Urothelium cell line (cell line): ENCODE measurements around the gene CLNK.

Experiments used
- DNase-seq: peaks from one replicate; pipeline ENCODE4 v3.0.0; 2011; ENCODE audit warnings: low spot score, mixed read lengths
- FAIRE-seq: peaks from 2 replicates; lab custom pipeline; 2011; peaks lifted over from hg19 to GRCh38; lab: Jason Lieb, UNC

The CLNK gene

DNA sequence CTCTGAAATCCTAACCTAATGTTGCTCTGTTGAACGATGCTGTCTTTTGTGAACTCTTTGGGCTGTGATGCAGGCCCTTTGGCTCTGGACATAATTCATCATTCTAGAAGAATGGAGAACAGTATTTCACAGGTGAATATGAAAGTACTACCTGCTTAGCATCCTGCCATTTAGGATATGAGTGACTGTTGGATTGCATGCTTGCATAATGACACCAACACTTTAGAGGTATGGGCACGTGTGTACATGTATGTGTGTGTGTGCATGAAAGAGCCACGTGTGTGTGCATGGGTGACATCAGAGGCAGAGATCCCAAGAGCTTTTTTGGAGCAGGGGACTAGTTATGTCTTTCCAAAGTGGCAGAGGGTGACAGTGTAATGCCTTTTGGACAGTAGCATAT is 157.1 kb downstream of the CLNK start:
- no peak for DNase-seq
- no peak for FAIRE-seq

DNA sequence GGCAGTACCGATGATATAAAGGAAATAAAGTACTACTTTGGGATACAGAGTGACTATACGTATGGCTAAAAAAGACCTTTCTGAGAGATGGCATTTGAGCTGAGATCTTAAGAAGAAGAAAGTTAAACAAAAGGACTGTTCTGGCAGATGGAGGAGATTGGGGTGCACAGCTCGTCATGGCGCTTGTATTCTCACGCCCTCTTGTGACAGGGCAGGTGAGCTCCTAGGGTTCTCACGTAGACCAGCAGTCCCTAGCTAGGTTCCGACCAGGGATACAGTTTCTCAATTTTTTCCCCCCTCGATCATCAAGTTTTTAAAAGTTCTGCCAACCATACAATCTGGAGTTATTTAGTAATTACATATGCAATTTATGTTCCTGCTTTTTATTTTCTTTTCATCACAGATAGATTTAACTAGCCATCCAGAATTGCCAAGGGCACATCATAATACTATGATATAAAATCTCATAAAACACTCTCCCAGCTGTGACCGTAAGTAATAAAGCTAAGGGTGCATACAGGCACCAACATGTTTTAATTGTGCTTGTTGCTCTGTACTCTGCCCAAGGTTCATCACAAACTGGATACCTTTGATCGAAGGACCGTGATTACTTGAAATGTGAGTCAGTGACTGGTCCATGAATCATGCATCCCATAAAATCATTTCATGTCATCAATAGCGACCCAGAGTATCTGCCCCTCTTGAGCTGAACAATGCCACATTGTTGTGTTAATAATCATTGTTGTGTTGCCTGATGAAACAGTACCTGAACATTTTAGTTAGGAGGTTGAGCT is 157.9 kb downstream of the CLNK start:
- no peak for FAIRE-seq
- peak; percentile 26 for DNase-seq

DNA sequence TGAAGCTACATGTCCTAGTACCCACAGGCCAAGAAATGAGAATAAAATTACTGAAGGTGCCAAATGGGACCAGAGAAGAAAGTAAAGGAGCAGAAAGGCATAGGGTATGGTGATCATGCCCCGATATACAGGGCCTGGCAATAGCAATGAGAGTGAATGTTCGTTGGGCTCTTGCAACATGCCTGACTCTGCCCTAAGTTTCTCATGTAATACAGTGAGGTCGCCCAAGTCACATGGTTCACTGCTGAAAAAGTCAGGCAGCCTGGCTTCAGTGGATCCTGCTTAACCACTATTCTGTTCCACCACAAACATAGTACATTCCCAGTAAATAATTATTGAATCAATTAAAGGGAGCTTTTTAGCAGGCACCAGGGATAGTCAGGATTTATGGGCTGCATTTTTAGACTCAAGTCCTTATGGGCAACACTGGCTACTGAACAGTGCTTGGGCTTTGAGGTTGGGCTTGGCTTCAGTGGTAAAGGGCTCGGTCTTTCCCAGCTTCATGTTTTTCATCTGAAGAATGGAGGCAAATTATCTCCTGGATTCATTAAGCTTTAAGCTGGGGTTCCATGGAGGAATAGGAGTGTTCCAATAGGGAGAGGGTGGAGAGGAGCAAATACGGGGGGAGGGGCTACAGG is 160.3 kb downstream of the CLNK start:
- DNase-seq, result no peak
- no peak for FAIRE-seq

DNA sequence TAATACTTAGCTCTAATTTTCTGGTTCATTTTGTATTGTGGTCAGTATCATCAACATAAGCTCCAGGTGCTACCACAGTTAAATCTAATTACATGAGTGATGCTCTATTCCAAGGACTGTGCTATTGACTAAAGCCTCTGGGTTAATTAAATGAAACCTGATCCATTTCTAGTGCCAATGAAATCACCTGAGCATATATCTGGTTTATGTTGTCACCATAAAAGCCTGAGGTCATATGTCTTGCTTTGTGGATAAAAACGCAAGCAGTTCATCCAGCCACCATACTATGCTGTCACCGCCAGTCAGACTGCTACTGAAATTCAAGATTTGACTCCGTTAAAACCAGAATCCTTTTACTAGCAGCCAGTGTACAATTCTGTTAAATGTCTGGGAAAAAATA is 163.1 kb downstream of the CLNK start:
- DNase-seq (no peak), FAIRE-seq (no peak)

DNA sequence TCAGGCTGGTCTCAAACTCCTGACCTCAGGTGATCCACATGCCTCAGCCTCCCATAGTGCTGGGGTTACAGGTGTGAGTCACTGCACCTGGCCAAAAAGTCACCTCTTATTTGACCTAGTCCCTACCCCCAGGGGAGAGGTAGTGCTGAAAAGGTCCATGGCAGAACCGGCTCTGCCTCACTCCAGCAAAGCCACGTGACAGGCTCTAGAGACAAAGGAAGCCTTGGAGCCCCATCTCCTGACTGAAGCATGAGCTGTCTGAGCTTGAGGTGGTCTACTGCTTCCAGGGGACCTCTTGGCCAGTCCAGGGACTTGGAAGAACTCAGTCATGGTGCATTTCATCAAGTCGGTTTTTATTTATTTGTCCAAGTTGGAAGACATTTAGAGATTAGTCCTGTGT is 174.8 kb downstream of the CLNK start:
- DNase-seq (no peak), FAIRE-seq (no peak)

DNA sequence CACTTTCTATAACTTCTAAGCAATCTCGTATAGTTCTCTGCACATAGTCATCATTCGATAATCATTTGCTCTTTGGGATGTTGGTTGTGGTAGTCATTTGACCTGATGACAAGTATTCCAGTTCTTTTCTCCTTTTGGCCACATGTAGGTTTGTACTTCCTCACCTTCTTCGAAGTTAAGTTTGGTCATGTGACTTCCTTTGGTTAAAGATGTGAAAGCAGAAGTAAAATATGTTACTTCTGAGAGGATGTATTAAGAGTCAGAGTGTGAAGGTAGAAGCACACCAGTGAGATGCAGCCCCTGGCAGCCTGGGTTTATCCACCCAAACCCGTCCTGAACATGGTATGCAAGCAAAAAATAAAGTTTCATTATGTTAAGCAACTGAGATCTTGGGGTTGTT is 178.5 kb downstream of the CLNK start:
- FAIRE-seq (no peak), DNase-seq (no peak)

DNA sequence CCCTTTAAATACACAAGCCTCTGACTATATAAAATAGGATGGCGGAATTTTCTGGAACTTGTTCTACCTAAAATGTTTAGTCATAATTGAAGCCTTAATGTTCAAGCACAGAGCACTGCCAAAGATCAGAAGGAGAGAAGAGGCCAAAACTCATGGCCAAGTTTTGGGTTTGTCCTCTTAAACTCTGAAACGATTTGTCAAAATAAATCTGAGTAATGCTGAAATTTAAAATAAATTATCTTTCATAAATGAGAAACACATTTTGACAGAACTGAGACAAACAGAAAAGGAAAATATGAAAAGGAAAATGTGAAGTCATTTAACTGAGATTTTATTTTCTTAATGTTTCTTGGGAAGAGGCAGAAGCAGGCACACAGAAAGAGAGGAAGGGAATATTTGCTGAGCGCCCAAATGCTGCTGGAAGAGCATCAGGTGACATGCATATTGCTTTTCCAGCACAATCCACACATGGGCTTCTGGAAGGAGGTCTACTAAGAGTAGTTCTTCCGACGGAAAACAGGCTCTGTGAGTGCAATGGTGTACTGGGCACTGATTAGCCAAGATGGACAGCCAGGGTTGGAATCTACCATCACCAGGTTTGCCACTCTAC is 179.9 kb downstream of the CLNK start:
- no peak for FAIRE-seq
- DNase-seq, result no peak

DNA sequence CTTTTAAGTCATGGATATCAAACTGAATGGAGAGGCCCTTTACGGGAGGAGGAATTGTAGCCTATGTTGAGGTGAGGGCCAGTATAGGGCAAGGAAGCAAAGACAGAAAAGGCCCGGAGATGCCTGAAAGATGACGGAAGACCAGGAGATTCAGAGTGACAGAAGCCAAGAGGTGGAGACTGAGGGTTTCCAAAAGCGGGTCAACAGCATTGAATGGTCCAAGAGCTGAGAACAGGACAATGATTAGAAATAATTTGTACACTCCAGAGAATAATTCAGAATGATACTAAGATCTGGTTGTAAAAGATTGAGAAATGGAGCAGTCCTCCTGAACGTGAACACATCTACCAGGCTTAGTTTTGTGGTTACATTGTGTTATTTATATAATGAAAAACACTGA is 181.9 kb downstream of the CLNK start:
- no peak for DNase-seq
- FAIRE-seq, result no peak

DNA sequence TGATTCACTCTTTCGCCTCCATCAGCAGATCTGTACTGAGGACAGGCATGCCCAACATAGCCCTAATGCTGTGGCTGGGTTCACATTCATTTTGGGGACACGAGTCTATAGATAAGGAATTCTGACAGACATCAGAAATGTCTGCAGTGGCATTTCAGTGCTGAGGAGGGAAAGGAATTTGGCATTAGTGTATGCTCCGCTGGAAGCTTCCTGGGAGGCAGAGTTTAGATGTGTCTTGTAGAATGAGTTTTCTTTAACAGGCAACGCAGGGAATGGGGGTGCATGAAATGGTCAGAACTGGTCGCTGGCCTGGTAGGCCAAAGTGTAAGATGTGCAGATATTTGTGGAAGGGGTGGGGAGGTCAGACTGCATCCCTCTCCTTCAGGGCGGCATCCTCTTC is 183.8 kb downstream of the CLNK start:
- FAIRE-seq, result no peak
- DNase-seq, result no peak

DNA sequence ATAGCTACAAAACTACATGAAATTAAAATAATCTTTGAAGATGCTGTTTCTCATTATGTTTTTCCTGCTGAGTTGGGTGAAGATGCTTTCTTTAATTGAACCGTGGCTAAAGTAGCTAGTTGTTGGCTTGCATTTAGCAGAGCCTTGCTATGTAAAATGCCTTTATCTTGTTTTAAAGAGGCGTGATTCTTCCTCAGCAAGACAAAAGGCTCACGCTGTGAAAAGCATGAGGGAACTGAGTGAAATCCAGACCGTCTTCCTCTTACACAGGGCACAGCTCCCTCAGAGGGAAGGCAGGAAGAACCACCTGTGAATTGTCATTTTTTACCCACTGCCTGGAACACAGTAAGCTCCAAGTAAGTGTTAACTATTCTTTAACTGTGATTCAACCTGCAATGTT is 188.4 kb downstream of the CLNK start:
- FAIRE-seq (no peak), DNase-seq (no peak)

DNA sequence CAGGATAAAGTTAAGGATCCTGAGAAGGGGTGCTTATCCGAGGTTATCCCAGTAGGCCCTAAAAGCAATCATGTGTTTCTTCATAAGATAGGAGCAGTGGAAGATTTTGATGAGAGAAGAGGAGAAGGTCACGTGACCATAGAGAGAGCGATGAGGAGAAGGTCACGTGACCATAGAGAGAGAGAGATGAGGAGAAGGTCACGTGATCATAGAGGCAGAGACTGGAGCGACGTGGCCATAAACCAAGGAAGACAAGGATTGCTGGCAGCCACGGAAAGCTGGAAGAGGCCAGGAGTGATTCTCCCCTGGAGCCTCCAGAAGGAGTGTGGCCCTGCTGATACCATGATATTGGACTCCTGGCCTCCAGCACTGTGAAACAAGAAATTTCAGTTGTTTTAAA is 188.9 kb downstream of the CLNK start:
- FAIRE-seq, result no peak
- no peak for DNase-seq

DNA sequence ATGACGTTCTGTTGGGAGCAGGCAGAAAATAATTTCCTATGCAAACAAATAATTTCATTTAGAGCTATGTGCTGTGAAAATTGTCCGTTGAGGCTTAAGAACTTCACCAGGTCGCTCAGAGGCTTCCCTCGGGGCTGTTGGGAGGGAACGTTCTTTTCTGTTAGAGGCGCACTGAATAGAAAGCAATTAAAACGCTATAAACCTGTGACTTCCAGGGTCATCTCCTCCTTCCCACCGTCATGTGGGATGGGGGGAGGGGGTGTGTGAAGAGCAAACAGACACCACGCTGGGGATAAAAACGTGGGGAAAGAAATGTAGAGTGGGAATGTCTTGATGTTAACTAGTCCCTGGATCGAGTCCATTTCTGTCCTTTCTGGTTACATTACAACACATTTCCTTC is 192.1 kb downstream of the CLNK start:
- DNase-seq (no peak), FAIRE-seq (no peak)

DNA sequence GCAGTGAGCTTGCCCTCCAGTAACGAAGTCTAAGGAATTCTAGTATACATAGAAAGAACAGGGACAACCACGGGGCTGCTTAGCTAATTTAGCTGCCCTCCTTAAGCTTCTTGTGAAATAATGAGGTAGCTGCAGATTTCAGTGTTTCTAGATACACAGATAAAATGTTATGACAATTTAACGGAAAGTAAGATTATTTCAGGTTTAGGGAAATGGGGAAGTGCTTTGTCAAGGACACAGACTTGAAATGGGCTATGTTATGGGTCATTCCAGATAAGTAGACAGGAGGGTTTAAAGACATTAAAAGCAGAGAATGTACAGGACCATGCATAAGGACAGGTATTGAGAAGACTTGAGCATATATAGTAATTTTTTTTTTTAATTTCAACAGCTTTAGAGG is 193.2 kb downstream of the CLNK start:
- FAIRE-seq (no peak), DNase-seq (no peak)

DNA sequence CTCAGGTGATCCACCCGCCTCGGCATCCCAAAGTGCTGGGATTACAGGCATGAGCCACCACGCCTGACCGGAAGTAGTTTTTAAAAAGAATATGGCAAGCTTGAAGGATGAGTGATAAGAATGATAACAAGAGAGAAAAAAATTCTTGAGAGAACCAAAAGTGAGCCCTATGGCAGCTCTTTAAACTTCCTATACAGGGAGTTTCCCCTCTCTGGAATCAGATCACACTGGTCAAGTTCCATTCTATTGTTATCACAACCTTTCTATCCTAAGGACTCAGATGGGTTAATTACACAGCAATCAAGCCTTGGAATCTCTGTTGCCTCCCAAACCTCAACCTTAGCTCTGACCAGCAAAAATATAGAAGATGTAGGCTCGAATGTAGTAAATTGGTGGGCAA is 193.6 kb downstream of the CLNK start:
- FAIRE-seq, result no peak
- no peak for DNase-seq

DNA sequence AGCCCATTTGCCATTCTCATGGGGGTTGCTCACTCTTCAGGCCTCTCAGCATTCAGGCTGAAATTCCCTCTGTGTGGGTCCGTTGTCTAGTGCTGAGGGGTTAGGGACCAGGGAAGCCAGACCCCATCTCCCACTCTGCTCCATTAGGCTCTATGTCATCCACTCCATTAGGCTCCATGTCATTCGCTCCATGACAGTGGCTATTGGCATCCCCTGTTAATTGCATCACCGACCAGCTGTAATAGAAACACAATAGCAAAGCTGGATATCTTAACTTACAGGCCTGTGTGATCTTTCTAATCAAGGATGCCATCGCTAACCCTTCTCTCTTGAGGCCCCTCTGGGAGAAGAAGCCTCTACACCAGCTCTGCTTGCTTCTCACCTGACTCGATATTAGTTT is 201.7 kb downstream of the CLNK start:
- FAIRE-seq, result no peak
- DNase-seq, result no peak

DNA sequence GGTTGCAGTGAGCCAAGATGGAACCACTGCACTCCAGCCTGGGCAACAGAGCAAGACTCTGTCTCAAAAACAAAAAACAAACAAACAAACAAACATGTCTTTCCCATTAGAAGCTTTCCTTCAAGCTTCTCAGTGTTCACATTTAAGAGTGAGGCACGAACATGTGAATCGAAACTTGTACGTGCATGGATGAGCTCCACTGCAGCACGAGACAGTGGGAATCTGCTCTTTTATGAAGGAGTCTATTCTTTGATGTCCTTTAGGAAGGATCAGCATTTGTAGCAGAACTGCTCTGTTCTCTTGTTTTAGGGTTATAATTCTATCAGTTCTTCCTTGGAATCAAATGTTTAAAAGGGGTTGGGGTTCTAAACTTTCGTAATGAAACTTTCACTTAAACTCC is 204.0 kb downstream of the CLNK start:
- DNase-seq (no peak), FAIRE-seq (no peak)

DNA sequence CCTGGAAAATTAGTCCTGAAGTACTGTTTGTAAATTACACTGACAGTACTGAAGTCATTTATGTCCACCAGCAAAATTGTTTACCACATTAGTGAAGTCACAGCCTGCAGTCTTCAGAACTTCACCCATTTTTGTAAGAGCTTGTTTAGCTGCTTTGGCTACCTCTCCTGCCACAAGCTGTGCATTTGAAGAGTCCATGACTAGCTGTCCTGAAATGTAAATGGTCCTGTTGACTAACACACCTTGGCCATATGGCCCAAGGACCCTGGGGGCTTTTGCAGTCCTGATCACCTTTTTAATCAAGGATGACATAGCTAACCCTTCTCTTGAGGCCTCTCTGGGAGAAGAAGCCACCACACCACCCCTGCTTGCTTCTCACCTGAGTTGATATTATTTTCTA is 205.9 kb downstream of the CLNK start:
- no peak for DNase-seq
- FAIRE-seq, result no peak

DNA sequence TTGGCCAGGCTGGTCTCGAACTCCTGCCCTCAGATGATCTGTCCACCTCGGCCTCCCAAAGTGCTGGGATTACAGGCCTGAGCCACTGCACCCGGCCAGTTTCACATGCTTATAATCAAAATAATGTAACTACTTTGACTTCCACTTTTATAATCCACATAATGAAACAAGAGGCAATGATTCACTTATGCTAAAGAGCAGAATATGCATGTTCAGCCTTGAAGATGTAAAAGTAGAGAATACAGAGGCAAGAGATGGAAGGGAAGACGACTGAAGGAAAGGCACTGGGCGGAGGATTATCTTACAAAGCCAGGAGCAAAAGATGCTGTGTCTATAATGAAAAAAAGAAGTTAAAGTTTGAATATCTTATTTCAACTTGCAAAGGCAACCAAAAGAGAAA is 214.1 kb downstream of the CLNK start:
- FAIRE-seq, result no peak

DNA sequence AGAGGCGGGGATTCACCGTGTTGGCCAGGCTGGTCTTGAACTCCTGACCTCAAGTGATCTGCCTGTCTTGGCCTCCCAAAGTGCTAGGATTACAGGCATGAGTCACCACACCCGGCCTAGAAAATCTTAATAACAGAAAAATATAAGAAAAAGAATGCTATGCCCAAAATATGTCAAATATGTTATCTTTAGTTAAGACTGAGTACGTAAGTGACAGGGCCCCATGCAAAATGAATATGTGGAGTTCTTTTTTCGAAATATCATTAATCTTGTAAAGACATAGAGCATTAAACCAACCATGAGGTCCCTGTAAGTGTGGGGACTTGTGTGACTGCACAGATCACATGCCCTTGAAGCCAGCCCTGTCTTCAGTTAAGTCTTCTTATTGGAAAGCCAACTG is 218.4 kb downstream of the CLNK start:
- no peak for DNase-seq
- no peak for FAIRE-seq

More for the DNA sequence above, 214.1 kb downstream of the CLNK start:
- no peak for DNase-seq

DNA sequence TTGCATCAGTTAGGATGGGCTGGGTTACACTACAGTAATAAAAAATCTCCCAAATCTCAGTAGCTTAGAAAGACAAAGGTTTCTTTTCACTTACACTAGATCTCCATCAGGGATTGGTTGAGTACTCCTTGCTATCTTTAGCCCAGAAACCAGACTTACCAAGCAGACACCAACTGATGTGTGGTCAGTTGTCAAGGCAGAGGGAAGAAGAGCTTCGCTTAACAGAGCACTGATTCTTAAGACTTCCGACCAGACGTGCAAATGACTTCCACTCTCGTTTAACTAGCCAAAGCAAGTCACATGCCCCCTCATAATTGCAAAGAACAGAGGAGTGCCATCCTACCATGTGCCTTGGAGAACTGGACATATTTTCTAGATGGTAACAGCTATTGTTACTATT is 221.7 kb downstream of the CLNK start:
- DNase-seq, result no peak
- no peak for FAIRE-seq

DNA sequence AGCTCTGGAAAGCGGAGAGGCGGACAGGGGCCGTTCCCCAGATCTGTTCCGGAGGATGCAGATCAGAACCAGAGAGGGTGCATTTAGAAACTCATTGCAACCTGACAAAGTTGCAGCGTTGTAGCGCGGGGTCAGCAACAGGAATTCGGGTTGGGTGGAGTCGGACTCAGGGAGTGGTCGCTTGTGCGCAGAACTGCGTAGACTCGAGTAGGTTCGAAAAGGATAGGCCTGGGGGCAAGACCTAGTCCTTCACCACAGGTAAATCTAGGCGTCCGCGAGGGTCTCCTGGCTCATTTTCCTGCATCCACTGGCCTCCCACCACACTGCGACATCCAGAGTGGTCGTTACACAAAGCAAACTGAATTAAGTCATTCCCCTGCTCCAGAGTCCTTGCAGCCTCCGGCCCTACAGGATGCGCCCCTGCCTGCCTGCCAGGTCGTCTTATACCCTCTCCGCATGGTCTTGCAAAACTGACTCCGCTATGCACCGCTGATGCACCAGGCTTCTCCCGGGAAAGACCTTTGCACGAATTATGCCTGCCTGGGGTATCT is 222.6 kb downstream of the CLNK start:
- FAIRE-seq (no peak), DNase-seq (no peak)
